Tibial artery (tissue), 4 donors: ENCODE data around the gene SLX9.

Experiments
- DNase-seq, 2 donors: peaks; one replicate each; pipeline ENCODE4 v3.0.0-alpha.2; 2019
- H3K27ac ChIP-seq, 2 donors: fragments of 200-600 bp; sonication (generic) in 1 of 2; 1 replicate in 1 of 2; 2 replicates in 1 of 2; pipeline ENCODE4 v1.5.1; 2018 to 2019; ENCODE audit warnings: mild to moderate bottlenecking in 1 of 2
- H3K27me3 ChIP-seq, 2 donors: fragments of 200-600 bp; sonication (generic) in 1 of 2; one replicate each; pipeline versions ENCODE4 v1.5.1 to v1.6.0; 2016 to 2019
- H3K36me3 ChIP-seq, 3 donors: fragments of 200-600 bp; sonication (generic) in 2 of 3; one replicate each; pipeline ENCODE4 v1.5.1; 2016 to 2019; ENCODE audit warnings: mild to moderate bottlenecking in 2 of 3
- H3K4me1 ChIP-seq, 4 donors: fragments of 200-600 bp; sonication (generic) in 2 of 4; 1 replicate in 3 of 4; 2 replicates in 1 of 4; pipeline ENCODE4 v1.5.1; 2016 to 2019
- H3K4me3 ChIP-seq, 2 donors: fragments of 200-600 bp; sonication (generic) in 1 of 2; 1 replicate in 1 of 2; 2 replicates in 1 of 2; pipeline ENCODE4 v1.5.1; 2018 to 2019; ENCODE audit warnings: mild to moderate bottlenecking in 2 of 2
- H3K9me3 ChIP-seq, 3 donors: fragments of 200-600 bp; sonication (generic) in 1 of 3; one replicate each; pipeline ENCODE4 v1.5.1; 2016 to 2019
- CTCF ChIP-seq, 2 experiments: fragments of 200-600 bp in 1 of 2; fragments of 450-650 bp in 1 of 2; IDR thresholded peaks; one replicate each; pipeline ENCODE4 v1.5.1; 2017 to 2019; ENCODE audit warnings: antibody characterized with exemption in 2 of 2, mild to moderate bottlenecking in 1 of 2, moderate library complexity in 1 of 2
- intact Hi-C: fragments of 100-400 bp; cut with DNase I; formaldehyde crosslinking; loops from one replicate; pipeline ENCODE4 v1.15.0; 2023; ENCODE audit warnings: low total_unique reads

SLX9 gene

GRCh38 chr21:45016406-45017038 lies 76.7 kb downstream of the SLX9 start:
- Histone ChIP-seq H3K36me3 (no peaks in the 10 kb centered on the region), H3K4me3 (no peak overlapping the region), H3K27ac (peak overlapping the region; percentile 99 to 100), H3K9me3 (no peaks in the 10 kb centered on the region), H3K4me1 (peaks cover 3 to 97% (median 72%) of the 10 kb centered on the region in 4 donors), H3K27me3 (no peaks in the 10 kb centered on the region)
- intact Hi-C loops: no loop called here
- peak; percentile 19 to 67 for DNase-seq
- TF ChIP-seq CTCF (IDR thresholded peaks at IDR 0.05): no peak

DNA sequence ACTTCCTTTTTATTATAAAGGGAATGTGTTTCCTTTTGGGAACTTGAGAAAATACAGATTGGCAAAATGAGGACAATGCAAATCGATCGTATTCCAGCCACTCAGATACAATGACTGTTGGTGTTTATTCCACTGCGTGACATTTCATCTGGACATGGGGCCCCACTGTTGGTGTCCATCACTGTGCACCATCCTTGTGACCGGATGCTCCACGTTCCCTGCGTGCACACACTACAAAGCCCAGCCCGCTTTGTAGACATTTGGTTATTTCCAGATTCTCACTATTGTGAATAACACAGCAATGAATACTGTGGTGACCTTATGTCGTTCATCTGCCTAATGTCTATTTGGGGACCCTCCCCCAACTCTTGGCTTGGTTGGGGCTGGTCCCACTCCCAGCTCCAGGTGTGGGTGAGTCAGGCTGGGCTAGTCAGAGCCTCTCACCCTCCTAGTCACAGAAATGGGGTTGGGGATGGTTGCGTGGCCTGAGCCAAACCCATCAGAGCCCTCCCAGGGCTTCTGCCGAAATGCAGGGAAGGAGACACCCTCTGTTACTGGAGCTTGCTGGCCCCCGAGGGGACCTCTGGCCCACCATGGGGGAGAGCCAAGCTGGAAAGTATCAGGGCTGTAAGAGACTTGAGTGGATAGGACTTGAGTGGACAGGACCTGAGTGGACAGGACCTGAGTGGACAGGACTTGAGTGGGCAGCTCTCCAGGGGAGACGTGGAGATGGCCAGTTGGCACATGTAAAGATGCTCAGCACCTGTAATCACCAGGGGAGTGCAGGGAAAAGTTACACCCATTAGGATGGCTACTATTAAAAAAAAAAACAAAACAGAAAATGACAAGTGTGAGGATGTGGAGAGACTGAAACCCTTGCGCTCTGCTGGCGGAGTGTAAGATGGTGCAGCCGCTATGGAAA lies 77.5 kb downstream of the SLX9 start:
- no peaks in the 10 kb centered on the region for H3K9me3 ChIP-seq
- TF ChIP-seq CTCF (IDR thresholded peaks at IDR 0.05): no peak
- DNase-seq: peak; percentile 19 to 65
- no peaks in the 10 kb centered on the region for H3K36me3 ChIP-seq
- H3K27me3 ChIP-seq: no peaks in the 10 kb centered on the region
- intact Hi-C loops: no loop called here
- H3K4me1 ChIP-seq: peaks cover under 1 to 99% (median 69%) of the 10 kb centered on the region in 4 donors
- peak overlapping the region; percentile 61 to 63 for H3K4me3 ChIP-seq
- peak overlapping the region; percentile 99 to 100 for H3K27ac ChIP-seq

DNA sequence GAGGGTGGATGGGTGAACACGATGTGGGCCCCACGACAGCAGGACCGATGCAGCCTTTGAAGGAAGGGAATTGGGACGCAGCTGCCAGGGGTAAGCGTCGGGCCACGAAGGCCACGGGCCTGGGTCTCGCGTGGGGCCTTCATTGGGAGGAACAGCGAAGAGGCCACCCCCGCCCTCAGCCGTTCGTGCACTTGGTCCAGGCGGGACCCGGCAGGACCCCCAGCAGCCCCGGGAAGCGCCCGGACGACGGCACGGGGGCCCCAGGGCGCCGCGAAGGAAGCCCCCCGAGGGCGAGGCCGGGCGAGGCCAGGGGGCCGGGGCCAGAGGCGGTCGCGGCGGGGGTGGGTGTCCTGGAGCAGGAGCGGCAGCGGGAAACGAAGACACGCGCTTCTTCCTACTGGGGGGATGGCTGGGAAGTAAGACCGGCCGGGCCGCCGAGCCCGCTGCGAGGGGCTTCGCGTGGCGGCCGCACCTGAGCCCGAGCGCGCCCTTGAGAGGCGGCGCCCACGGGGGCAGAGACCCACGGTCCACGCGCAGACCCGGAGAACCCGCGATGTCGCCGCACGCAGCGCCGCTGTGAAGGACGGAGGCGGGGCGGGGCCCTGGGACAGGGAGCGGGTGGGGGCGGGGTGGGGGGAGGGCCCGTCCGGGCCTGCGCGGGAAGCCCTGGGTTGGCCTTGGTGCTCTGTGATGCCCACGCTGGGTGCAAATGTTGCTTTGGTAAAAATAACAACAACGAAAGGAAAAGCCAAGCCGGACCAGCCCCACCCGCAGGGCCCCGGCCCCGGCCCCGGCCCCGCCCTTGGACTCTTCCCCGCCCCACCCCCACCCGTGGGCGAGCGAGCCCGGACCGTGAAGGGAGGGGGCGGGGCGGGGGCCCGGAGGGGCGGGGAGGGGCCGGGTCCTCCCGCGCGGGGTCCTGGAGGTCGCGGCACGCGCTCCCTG lies 78.6 kb downstream of the SLX9 start:
- no peaks in the 10 kb centered on the region for H3K36me3 ChIP-seq
- peak; percentile 33 to 88 for DNase-seq
- H3K27me3 ChIP-seq: no peaks in the 10 kb centered on the region
- peak overlapping the region; percentile 61 to 63 for H3K4me3 ChIP-seq
- peaks cover 0 to 89% (median 58%) of the 10 kb centered on the region in 4 donors for H3K4me1 ChIP-seq
- intact Hi-C loops: no loop called here
- no peaks in the 10 kb centered on the region for H3K9me3 ChIP-seq
- peak overlapping the region; percentile 99 to 100 for H3K27ac ChIP-seq
- TF ChIP-seq CTCF (IDR thresholded peaks at IDR 0.05): no peak

DNA sequence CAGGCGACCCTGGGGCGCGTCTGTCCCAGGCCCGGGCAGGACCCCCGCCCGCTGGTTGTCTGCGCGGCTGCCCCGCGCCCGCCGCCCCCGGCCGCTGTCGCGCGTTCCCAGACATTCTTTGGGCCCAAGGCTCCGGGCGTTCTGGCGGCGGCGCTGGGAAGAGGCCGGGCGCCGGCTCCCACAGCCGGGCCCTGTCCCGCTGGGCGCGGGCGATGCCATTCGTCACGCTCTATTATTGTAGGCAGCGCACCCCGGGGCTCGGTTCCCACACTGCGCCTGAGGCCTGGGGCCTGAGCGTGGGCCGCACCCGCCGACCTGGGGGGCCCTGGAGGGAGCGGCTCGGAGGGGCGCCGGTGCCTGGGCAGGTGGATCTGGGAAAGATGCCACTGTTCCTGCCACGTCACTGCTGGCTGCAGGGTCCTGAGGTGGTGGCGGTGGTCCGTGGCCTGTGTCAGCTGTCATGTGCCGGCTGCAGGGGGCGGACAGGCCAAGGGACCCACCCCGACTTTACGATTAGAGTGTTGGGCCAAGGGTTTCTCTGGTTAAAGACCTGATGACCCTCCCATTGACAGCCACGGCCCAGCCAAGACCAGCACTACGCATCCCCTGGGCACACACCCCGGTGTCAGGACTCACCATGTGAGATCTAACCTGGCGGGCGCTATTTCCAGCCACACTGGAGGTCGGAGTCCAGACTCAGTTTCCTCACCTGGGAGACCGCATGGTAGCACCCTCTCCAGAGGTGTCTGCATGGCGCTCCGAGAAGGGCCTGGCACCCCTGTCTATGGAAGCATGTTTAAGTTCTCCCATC lies 79.5 kb downstream of the SLX9 start:
- peak overlapping the region; percentile 99 to 100 for H3K27ac ChIP-seq
- peak; percentile 72 to 93 for DNase-seq
- H3K27me3 ChIP-seq: no peaks in the 10 kb centered on the region
- no peaks in the 10 kb centered on the region for H3K36me3 ChIP-seq
- no peak for TF ChIP-seq CTCF (IDR thresholded peaks at IDR 0.05)
- intact Hi-C loops: no loop called here
- H3K4me1 ChIP-seq: peaks cover 0 to 80% (median 50%) of the 10 kb centered on the region in 4 donors
- peak overlapping the region; percentile 61 to 63 for H3K4me3 ChIP-seq
- H3K9me3 ChIP-seq: no peaks in the 10 kb centered on the region
